H9 (cell line): Measurements from ENCODE around the gene GH2. TPM values are rescaled to one million over a fixed set of nuclear protein-coding genes. Genes with fewer than 3 reads are reported as not detected.
"Not testable (repeated sequence)": the region's sequence is repeated elsewhere in the genome, so short reads cannot be mapped to it uniquely, and the experiment has no call there.

Experiments used
- DNase-seq: peaks from one replicate; pipeline ENCODE4 v3.0.0-alpha.2; 2017
- H2AFZ ChIP-seq: one replicate; pipeline ENCODE4 v1.6.1; 2013; ENCODE audit warnings: mild to moderate bottlenecking, low read length, control low read depth, moderate library complexity
- H2AK5ac ChIP-seq: 2 replicates; pipeline ENCODE4 v1.6.1; 2013; ENCODE audit warnings: low read length, control low read depth, mixed read lengths; ENCODE audit not compliant: insufficient read length
- H2BK120ac ChIP-seq: one replicate; pipeline ENCODE4 v1.6.1; 2013; ENCODE audit warnings: low read depth, mild to moderate bottlenecking, low read length, control low read depth, inconsistent platforms; ENCODE audit not compliant: poor library complexity, severe bottlenecking
- H2BK12ac ChIP-seq: 2 replicates; pipeline ENCODE4 v1.6.1; 2013; ENCODE audit warnings: low read length, control low read depth, mixed read lengths, low read depth; ENCODE audit not compliant: insufficient read length
- H2BK15ac ChIP-seq: 2 replicates; pipeline ENCODE4 v1.6.1; 2013; ENCODE audit warnings: low read depth, low read length, control low read depth
- H2BK20ac ChIP-seq: one replicate; pipeline ENCODE4 v1.6.1; 2013; ENCODE audit warnings: low read depth, mild to moderate bottlenecking, low read length, control low read depth, inconsistent platforms; ENCODE audit not compliant: poor library complexity, severe bottlenecking
- H2BK5ac ChIP-seq: 2 replicates; pipeline ENCODE4 v1.6.1; 2013; ENCODE audit warnings: low read length, control low read depth, mixed read lengths; ENCODE audit not compliant: insufficient read length
- H3K14ac ChIP-seq: 2 replicates; pipeline ENCODE4 v1.6.1; 2013; ENCODE audit warnings: low read length, control low read depth; ENCODE audit not compliant: insufficient read depth
- H3K18ac ChIP-seq: 2 replicates; pipeline ENCODE4 v1.6.1; 2013; ENCODE audit warnings: low read depth, mild to moderate bottlenecking, mixed read lengths, low read length, control low read depth; ENCODE audit not compliant: insufficient read length
- H3K23ac ChIP-seq: 2 replicates; pipeline ENCODE4 v1.6.1; 2013; ENCODE audit warnings: low read length, control low read depth, mixed read lengths, low read depth; ENCODE audit not compliant: insufficient read length
- H3K23me2 ChIP-seq: 2 replicates; pipeline ENCODE4 v1.6.1; 2013; ENCODE audit warnings: low read depth, mild to moderate bottlenecking, mixed read lengths, low read length, control low read depth; ENCODE audit not compliant: insufficient read length, poor library complexity, severe bottlenecking
- H3K27ac ChIP-seq: 2 replicates; pipeline ENCODE4 v1.5.1; 2013; ENCODE audit warnings: low read length, control low read depth, mixed read lengths, low read depth; ENCODE audit not compliant: insufficient read length
- H3K27me3 ChIP-seq: 2 replicates; pipeline ENCODE4 v1.6.1; 2013; ENCODE audit warnings: low read length, control low read depth, inconsistent platforms; ENCODE audit not compliant: insufficient read depth
- H3K4ac ChIP-seq: 2 replicates; pipeline ENCODE4 v1.6.1; 2013; ENCODE audit warnings: low read depth, mild to moderate bottlenecking, control low read depth, inconsistent platforms, low read length, moderate library complexity
- H3K4me1 ChIP-seq: 2 replicates; pipeline ENCODE4 v1.6.1; 2013; ENCODE audit warnings: low read length, control low read depth, inconsistent platforms; ENCODE audit not compliant: insufficient read depth
- H3K4me2 ChIP-seq: 2 replicates; pipeline ENCODE4 v1.6.1; 2013; ENCODE audit warnings: low read length, control low read depth, mixed read lengths; ENCODE audit not compliant: insufficient read length, insufficient read depth
- H3K56ac ChIP-seq: 2 replicates; pipeline ENCODE4 v1.6.1; 2013; ENCODE audit warnings: low read depth, mild to moderate bottlenecking, mixed read lengths, low read length, control low read depth; ENCODE audit not compliant: insufficient read length
- H3K79me1 ChIP-seq: 2 replicates; pipeline ENCODE4 v1.6.1; 2013; ENCODE audit warnings: low read depth, mild to moderate bottlenecking, moderate library complexity, low read length, control low read depth, inconsistent platforms; ENCODE audit not compliant: insufficient read depth, poor library complexity, severe bottlenecking
- H3K79me2 ChIP-seq: 2 replicates; pipeline ENCODE4 v1.6.1; 2013; ENCODE audit warnings: low read length, control low read depth, inconsistent platforms; ENCODE audit not compliant: insufficient read depth
- H3K9ac ChIP-seq: 2 replicates; pipeline ENCODE4 v1.6.1; 2013; ENCODE audit warnings: low read length, control low read depth, mixed read lengths; ENCODE audit not compliant: insufficient read length; ENCODE audit errors: extremely low read depth
- H3K9me3 ChIP-seq: one replicate; pipeline ENCODE4 v1.6.1; 2013; ENCODE audit warnings: low read depth, low read length, inconsistent platforms; ENCODE audit not compliant: control insufficient read depth
- H3T11ph ChIP-seq: one replicate; pipeline ENCODE4 v1.6.1; 2013; ENCODE audit warnings: mild to moderate bottlenecking, low read length, control low read depth, inconsistent platforms
- H4K20me1 ChIP-seq: one replicate; pipeline ENCODE4 v1.6.1; 2013; ENCODE audit not compliant: control insufficient read depth, insufficient read length, insufficient read depth
- H4K5ac ChIP-seq: 2 replicates; pipeline ENCODE4 v1.6.1; 2013; ENCODE audit warnings: low read depth, mild to moderate bottlenecking, mixed read lengths, low read length, control low read depth; ENCODE audit not compliant: insufficient read length
- H4K8ac ChIP-seq: replicated peaks from 2 replicates; pipeline ENCODE4 v1.6.1; 2013; ENCODE audit warnings: low read length, control low read depth, mixed read lengths, low read depth; ENCODE audit not compliant: insufficient read length
- H4K91ac ChIP-seq: 2 replicates; pipeline ENCODE4 v1.6.1; 2013; ENCODE audit warnings: low read depth, mild to moderate bottlenecking, moderate library complexity, mixed read lengths, low read length, control low read depth; ENCODE audit not compliant: insufficient read length
- H3K27ac Mint-ChIP-seq, 3 experiments: 2 replicates in 2 of 3; 3 replicates in 1 of 3; pipeline ENCODE4 v1.8.0; 2020 to 2021; ENCODE audit warnings: mixed read lengths in 3 of 3, mild to moderate bottlenecking in 1 of 3, moderate library complexity in 1 of 3
- H3K27me3 Mint-ChIP-seq: 2 replicates; pipeline ENCODE4 v1.8.0; 2021; ENCODE audit warnings: low read depth, mild to moderate bottlenecking, moderate library complexity, mixed read lengths
- H3K36me3 Mint-ChIP-seq, 3 experiments: 2 replicates in 2 of 3; 3 replicates in 1 of 3; pipeline ENCODE4 v1.8.0; 2020 to 2021; ENCODE audit warnings: low read depth in 3 of 3, mixed read lengths in 3 of 3; ENCODE audit not compliant: insufficient read depth in 1 of 3
- H3K4me1 Mint-ChIP-seq, 2 experiments: 2 replicates each; pipeline ENCODE4 v1.8.0; 2020; ENCODE audit warnings: mixed read lengths in 2 of 2
- H3K4me3 Mint-ChIP-seq, 2 experiments: 2 replicates in 1 of 2; 3 replicates in 1 of 2; pipeline ENCODE4 v1.8.0; 2020 to 2021; ENCODE audit warnings: mild to moderate bottlenecking in 2 of 2, mixed read lengths in 2 of 2, moderate library complexity in 1 of 2
- H3K9me3 Mint-ChIP-seq, 2 experiments: 2 replicates in 1 of 2; 3 replicates in 1 of 2; pipeline ENCODE4 v1.8.0; 2020; ENCODE audit warnings: mild to moderate bottlenecking in 2 of 2, mixed read lengths in 2 of 2, moderate library complexity in 1 of 2
- WGBS: extraction: QIAGEN DNeasy Blood & Tissue Kit; methylation state at CpG from one replicate; pipeline ENCODE4 v1.1.7; 2013; ENCODE audit warnings: missing lambda C conversion rate, low lambda C conversion rate, mixed read lengths; ENCODE audit not compliant: insufficient read length; ENCODE audit errors: extremely low coverage; 5-methylcytosine and 5-hydroxymethylcytosine counted together
- total RNA-seq: library from RNA; stranded (reverse); gene quantifications from 2 replicates; pipeline ENCODE4 v1.2.1, GENCODE V29; 2021

GH2 gene
- total RNA-seq, 1 experiment from 2014 or later = 0.77 TPM

- H3K23ac ChIP-seq, H3K9me3 ChIP-seq, H3K27me3 ChIP-seq, H4K5ac ChIP-seq, H2BK5ac ChIP-seq, H2BK20ac ChIP-seq, H3K79me1 ChIP-seq, H2BK15ac ChIP-seq, H3K9ac ChIP-seq, H3K27ac ChIP-seq, H3K4me3 Mint-ChIP-seq, H3K56ac ChIP-seq, H3T11ph ChIP-seq, H2AK5ac ChIP-seq, H3K27me3 Mint-ChIP-seq, H4K20me1 ChIP-seq, H3K18ac ChIP-seq, H3K36me3 Mint-ChIP-seq, DNase-seq, H3K23me2 ChIP-seq, H3K9me3 Mint-ChIP-seq, H2BK120ac ChIP-seq, H3K14ac ChIP-seq, H3K4me1 Mint-ChIP-seq, H2AFZ ChIP-seq, H3K4me2 ChIP-seq, H3K4me1 ChIP-seq, H4K91ac ChIP-seq, H4K8ac ChIP-seq, H3K4ac ChIP-seq, H2BK12ac ChIP-seq, H3K79me2 ChIP-seq, H3K27ac Mint-ChIP-seq: not testable (repeated sequence)
- no CpG with 5 or more reads among the region's 6 CpGs for WGBS
Observed at GRCh38 chr17:63874693-63875092, 7.1 kb downstream of the GH2 start.
